K562 treated with DMSO at 1 percent for 48 hours (cell line): Measurements from ENCODE around the gene LTF. TPM values are rescaled to one million over a fixed set of nuclear protein-coding genes. Genes with fewer than 3 reads are reported as not detected.

Experiments
- total RNA-seq: library from RNA; unstranded; fragments of 300-600 nt; gene quantifications from 2 replicates; pipeline ENCODE4 v1.2.3, GENCODE V29; 2022; ENCODE audit warnings: low replicate concordance; ENCODE audit errors: extremely low read depth

Gene LTF
- not detected in 2 replicates for total RNA-seq

GRCh38 chr3:46464326-46465195 is at the start of gene LTF:
Gene LTF, minus strand, starts transcription at chr3:46464905. Its CDS starts 38 bp downstream, at chr3:46464867.

GRCh38 chr3:46497556-46498265 is 33.0 kb upstream of the LTF start, which contains the start of gene RTP3:
Gene RTP3, plus strand, starts transcription at chr3:46497976. Its CDS starts 87 bp downstream, at chr3:46498063.

GRCh38 chr3:46406788-46407611 is 57.7 kb downstream of the LTF start, which contains the start of the genes CCR5AS and CCRL2:
Gene CCR5AS, minus strand, starts transcription at chr3:46407066.
Gene CCRL2, plus strand, starts transcription at chr3:46407259. Its CDS starts 821 bp downstream, at chr3:46408080.

Other genes with a start within 250 kb of the LTF start
- gene CCR3, start 222.4 kb downstream of the LTF start, total RNA-seq, result not detected in 2 replicates
- not detected in 2 replicates for gene CCR2, start 110.8 kb downstream of the LTF start, total RNA-seq
- not detected in 2 replicates for gene CCR5, start 94.0 kb downstream of the LTF start, total RNA-seq
- gene CCRL2, start 57.6 kb downstream of the LTF start, total RNA-seq, result not detected in 2 replicates
- gene RTP3, start 33.1 kb upstream of the LTF start, total RNA-seq, result not detected in 2 replicates
- gene LRRC2, start 101.4 kb upstream of the LTF start, total RNA-seq, result not detected in 2 replicates
- gene FAM240A, start 147.6 kb upstream of the LTF start, total RNA-seq, result not detected in 2 replicates
- gene ALS2CL, start 228.8 kb upstream of the LTF start, total RNA-seq, result not detected in 2 replicates
- gene TMIE, start 236.5 kb upstream of the LTF start, total RNA-seq, result not detected in 2 replicates